NCI-H2171 treated with DMSO at 0.1 percent for 48 hours (cell line): ENCODE data around the gene GGT6.

Source experiments
- DNase-seq: peaks from one replicate; lab custom pipeline; 2025; lab: John Stamatoyannopoulos, UW

The GGT6 gene

GRCh38 chr17:4539025-4539424 lies 21.4 kb downstream of the GGT6 start:
- DNase-seq = peak; percentile 54

- no peak for DNase-seq
Observed at GRCh38 chr17:4538236-4539002, 22.0 kb downstream of the GGT6 start.

GRCh38 chr17:4537451-4538235 lies 22.7 kb downstream of the GGT6 start:
- DNase-seq = peak; percentile 68

GRCh38 chr17:4536742-4537411 lies 23.5 kb downstream of the GGT6 start:
- peak; percentile 25 for DNase-seq

GRCh38 chr17:4536259-4536741 lies 24.1 kb downstream of the GGT6 start:
- no peak for DNase-seq

- DNase-seq = no peak
Observed at GRCh38 chr17:4535667-4536258, 24.6 kb downstream of the GGT6 start.

GRCh38 chr17:4534928-4535666 lies 25.3 kb downstream of the GGT6 start:
- no peak for DNase-seq

- no peak for DNase-seq
Observed at GRCh38 chr17:4534515-4534914, 25.9 kb downstream of the GGT6 start.

GRCh38 chr17:4533523-4534504 lies 26.6 kb downstream of the GGT6 start:
- no peak for DNase-seq

- DNase-seq = no peak
Observed at GRCh38 chr17:4532860-4533522, 27.4 kb downstream of the GGT6 start.

GRCh38 chr17:4531988-4532736 lies 28.2 kb downstream of the GGT6 start:
- DNase-seq = no peak

- DNase-seq = no peak
Observed at GRCh38 chr17:4530799-4531730, 29.3 kb downstream of the GGT6 start.

- no peak for DNase-seq
Observed at GRCh38 chr17:4529533-4530152, 30.7 kb downstream of the GGT6 start.

GRCh38 chr17:4527566-4528125 lies 32.7 kb downstream of the GGT6 start:
- DNase-seq = no peak

GRCh38 chr17:4527134-4527533 lies 33.2 kb downstream of the GGT6 start:
- no peak for DNase-seq

GRCh38 chr17:4525691-4526397 lies 34.5 kb downstream of the GGT6 start:
- DNase-seq = no peak
